IMR-90 (cell line): ENCODE measurements around the gene PYCARD. TPM values are rescaled to one million over a fixed set of nuclear protein-coding genes. Genes with fewer than 3 reads are reported as not detected.

Experiments
- ATAC-seq: fragments of 200-7000 bp; cut with Tn5 transposase; 2 replicates; pipeline ENCODE4 v1.9.1; 2020; ENCODE audit warnings: low read depth, mild to moderate bottlenecking, moderate library complexity
- BruUV-seq: library from RNA; stranded (reverse); fragments of 400-500 nt; replicated peaks from 2 replicates; lab custom pipeline; 2021; lab: Mats Ljungman, UMichigan
- CTCF ChIA-PET: fragments of 300-600 bp; formaldehyde crosslinking; extraction: SDS; loops from one replicate; lab custom pipeline; 2021; ENCODE audit warnings: antibody characterized with exemption; lab: Yijun Ruan, JAX
- POLR2A ChIA-PET: fragments of 300-600 bp; sonication (Branson Sonifier 250); formaldehyde crosslinking; loops from one replicate; lab custom pipeline; 2022; ENCODE audit warnings: antibody characterized with exemption; ENCODE audit not compliant: unreplicated experiment; lab: Charles Lee
- DNase-seq: peaks from one replicate; pipeline ENCODE4 v3.0.0; 2013
- H2AFZ ChIP-seq: replicated peaks from 2 replicates; pipeline ENCODE3; 2013; ENCODE audit warnings: low read length, mild to moderate bottlenecking; ENCODE audit not compliant: poor library complexity
- H2AK5ac ChIP-seq: 2 replicates; pipeline ENCODE4 v1.6.1; 2013; ENCODE audit warnings: low read depth, low read length, inconsistent platforms
- H2AK9ac ChIP-seq: replicated peaks from 2 replicates; pipeline ENCODE3; 2013; ENCODE audit warnings: mild to moderate bottlenecking, low read depth, low read length, moderate library complexity; ENCODE audit not compliant: poor library complexity
- H2BK120ac ChIP-seq: 2 replicates; pipeline ENCODE4 v1.6.1; 2013; ENCODE audit warnings: low read depth, low read length, inconsistent platforms
- H2BK15ac ChIP-seq: 3 replicates; pipeline ENCODE4 v1.6.1; 2013; ENCODE audit warnings: low read depth, low read length, inconsistent platforms
- H2BK20ac ChIP-seq: 2 replicates; pipeline ENCODE4 v1.6.1; 2013; ENCODE audit warnings: low read depth, mild to moderate bottlenecking, inconsistent platforms, low read length, moderate library complexity
- H2BK5ac ChIP-seq: 2 replicates; pipeline ENCODE4 v1.6.1; 2013; ENCODE audit warnings: mild to moderate bottlenecking, low read depth, low read length, inconsistent platforms; ENCODE audit not compliant: poor library complexity, severe bottlenecking
- H3K14ac ChIP-seq: replicated peaks from 2 replicates; pipeline ENCODE4 v1.6.1; 2013; ENCODE audit warnings: low read depth, low read length, inconsistent platforms
- H3K18ac ChIP-seq: 2 replicates; pipeline ENCODE4 v1.6.1; 2013; ENCODE audit warnings: low read depth, low read length, control low read depth
- H3K23ac ChIP-seq: 2 replicates; pipeline ENCODE4 v1.6.1; 2013; ENCODE audit warnings: low read depth, low read length, inconsistent platforms
- H3K27ac ChIP-seq: 2 replicates; pipeline ENCODE4 v1.5.1; 2013; ENCODE audit warnings: mild to moderate bottlenecking, control low read depth, low read length; ENCODE audit not compliant: insufficient read depth
- H3K27me3 ChIP-seq: 2 replicates; pipeline ENCODE4 v1.6.1; 2013; ENCODE audit warnings: low read length; ENCODE audit not compliant: control insufficient read depth, insufficient read depth
- H3K36me3 ChIP-seq: 2 replicates; pipeline ENCODE4 v1.6.1; 2013; ENCODE audit warnings: low read length, mixed read lengths; ENCODE audit not compliant: control insufficient read depth, insufficient read depth
- H3K4ac ChIP-seq: 2 replicates; pipeline ENCODE4 v1.6.1; 2013; ENCODE audit warnings: low read depth, low read length, inconsistent platforms
- H3K4me1 ChIP-seq: 2 replicates; pipeline ENCODE4 v1.6.1; 2013; ENCODE audit warnings: low read length, mixed read lengths; ENCODE audit not compliant: control insufficient read depth, insufficient read depth
- H3K4me2 ChIP-seq: 2 replicates; pipeline ENCODE4 v1.6.1; 2013; ENCODE audit warnings: low read depth, mild to moderate bottlenecking, control low read depth, low read length, moderate library complexity
- H3K4me3 ChIP-seq: 2 replicates; pipeline ENCODE4 v1.5.1; 2013; ENCODE audit warnings: low read depth, mild to moderate bottlenecking, control low read depth, low read length, moderate library complexity; ENCODE audit not compliant: insufficient read depth
- H3K56ac ChIP-seq: 2 replicates; pipeline ENCODE4 v1.6.1; 2013; ENCODE audit warnings: low read length, inconsistent platforms; ENCODE audit not compliant: insufficient read depth; ENCODE audit errors: extremely low read depth
- H3K79me1 ChIP-seq, 2 experiments: 2 replicates each; pipeline ENCODE4 v1.6.1; 2013; ENCODE audit warnings: low read length in 2 of 2, inconsistent platforms in 1 of 2, low read depth in 1 of 2
- H3K9ac ChIP-seq: 2 replicates; pipeline ENCODE4 v1.6.1; 2013; ENCODE audit warnings: low read depth, low read length, control low read depth
- H3K9me1 ChIP-seq: 2 replicates; pipeline ENCODE4 v1.6.1; 2013; ENCODE audit warnings: low read length, inconsistent platforms; ENCODE audit not compliant: insufficient read depth
- H3K9me3 ChIP-seq: 2 replicates; pipeline ENCODE4 v1.6.1; 2013; ENCODE audit warnings: low read length; ENCODE audit not compliant: control insufficient read depth, insufficient read depth
- H4K20me1 ChIP-seq: 2 replicates; pipeline ENCODE4 v1.6.1; 2013; ENCODE audit warnings: low read length, inconsistent platforms; ENCODE audit not compliant: insufficient read depth
- H4K5ac ChIP-seq: 2 replicates; pipeline ENCODE4 v1.6.1; 2013; ENCODE audit warnings: mild to moderate bottlenecking, low read depth, low read length, control low read depth
- H4K8ac ChIP-seq, 2 experiments: 2 replicates each; pipeline ENCODE4 v1.6.1; 2013; ENCODE audit warnings: low read depth in 2 of 2, low read length in 2 of 2, control low read depth in 1 of 2, inconsistent platforms in 1 of 2
- H4K91ac ChIP-seq: 2 replicates; pipeline ENCODE4 v1.6.1; 2013; ENCODE audit warnings: low read depth, low read length, inconsistent platforms; ENCODE audit not compliant: insufficient read depth
- BHLHE40 ChIP-seq: fragments of 150-350 bp; IDR thresholded peaks from 2 replicates; pipeline ENCODE4 v1.6.1; 2016; ENCODE audit warnings: mild to moderate bottlenecking, low read depth, low read length
- CEBPB ChIP-seq: IDR thresholded peaks from 2 replicates; pipeline ENCODE4 v1.6.1; 2012; ENCODE audit warnings: low read depth, low read length, improper control_type of control experiment
- CHD1 ChIP-seq: IDR thresholded peaks from 2 replicates; pipeline ENCODE4 v1.6.1; 2012; ENCODE audit warnings: low read depth, low read length, improper control_type of control experiment
- FOS ChIP-seq: fragments of 150-350 bp; IDR thresholded peaks from 2 replicates; pipeline ENCODE4 v1.6.1; 2016; ENCODE audit warnings: low read depth, low read length
- MAFK ChIP-seq: IDR thresholded peaks from 2 replicates; pipeline ENCODE4 v1.6.1; 2012; ENCODE audit warnings: low read depth, low read length, improper control_type of control experiment
- MAZ ChIP-seq: IDR thresholded peaks from 2 replicates; pipeline ENCODE4 v1.6.1; 2012; ENCODE audit warnings: low read depth, mild to moderate bottlenecking, low read length, improper control_type of control experiment, moderate library complexity, borderline replicate concordance
- MXI1 ChIP-seq: IDR thresholded peaks from 2 replicates; pipeline ENCODE4 v1.6.1; 2012; ENCODE audit warnings: low read depth, mild to moderate bottlenecking, low read length, moderate library complexity, borderline replicate concordance
- NFE2L2 ChIP-seq: fragments of 150-350 bp; IDR thresholded peaks from 2 replicates; pipeline ENCODE4 v1.6.1; 2016; ENCODE audit warnings: low read depth, mild to moderate bottlenecking, low read length
- POLR2A ChIP-seq: IDR thresholded peaks from 2 replicates; pipeline ENCODE4 v1.6.1; 2012; ENCODE audit warnings: mild to moderate bottlenecking, low read depth, low read length
- RAD21 ChIP-seq: IDR thresholded peaks from 2 replicates; pipeline ENCODE4 v1.6.1; 2012; ENCODE audit warnings: low read length, improper control_type of control experiment
- RCOR1 ChIP-seq: IDR thresholded peaks from 2 replicates; pipeline ENCODE4 v1.6.1; 2012; ENCODE audit warnings: mild to moderate bottlenecking, low read length, improper control_type of control experiment; ENCODE audit not compliant: insufficient replicate concordance
- RFX5 ChIP-seq: IDR thresholded peaks from 2 replicates; pipeline ENCODE4 v1.8.0; 2012; ENCODE audit warnings: low read depth, mild to moderate bottlenecking, low read length, moderate library complexity
- SMC3 ChIP-seq: fragments of 150-350 bp; IDR thresholded peaks from 2 replicates; pipeline ENCODE4 v1.6.1; 2016; ENCODE audit warnings: low read depth, mild to moderate bottlenecking, antibody characterized with exemption, low read length, moderate library complexity
- WGBS, 2 experiments: methylation state at CpG; one replicate each; pipeline versions ENCODE4 v1.1.5 to v1.1.7; 2013; ENCODE audit warnings: missing lambda C conversion rate in 2 of 2; ENCODE audit not compliant: insufficient read length in 1 of 2; ENCODE audit errors: extremely low coverage in 2 of 2; 5-methylcytosine and 5-hydroxymethylcytosine counted together
- dilution Hi-C: fragments of 300-500 bp; cut with HindIII; formaldehyde crosslinking; loops from one replicate; pipeline ENCODE4 v1.14.3; 2018; ENCODE audit warnings: low sequenced_read_pairs; ENCODE audit not compliant: unreplicated experiment
- in situ Hi-C: fragments of 300-500 bp; cut with MboI; formaldehyde crosslinking; loops from 3 replicates; pipeline ENCODE4 v1.14.3; 2019; ENCODE audit warnings: low sequenced_read_pairs, inconsistent platforms, mixed read lengths
- intact Hi-C: fragments of 100-400 bp; cut with micrococcal nuclease; formaldehyde crosslinking; loops from 2 replicates; pipeline ENCODE4 v1.10.0; 2022
- polyA plus RNA-seq, 3 experiments: library from polyadenylated mRNA; depleted of rRNA; stranded (reverse); fragments of >200 nt; gene quantifications; 2 replicates each; pipeline ENCODE4 v1.2.3, GENCODE V29; 2012; ENCODE audit warnings: low replicate concordance in 1 of 3
- total RNA-seq: library from RNA; depleted of rRNA; stranded (reverse); fragments of >200 nt; gene quantifications from 2 replicates; pipeline ENCODE4 v1.2.3, GENCODE V29; 2012
- TF ChIP-seq, protein P1 (sequence below): fragments of 150-350 bp; IDR thresholded peaks from 2 replicates; pipeline ENCODE4 v1.6.1; 2016; ENCODE audit warnings: low read depth, mild to moderate bottlenecking, low read length, moderate library complexity, borderline replicate concordance
- TF ChIP-seq, protein P2 (sequence below): fragments of 150-350 bp; IDR thresholded peaks from 2 replicates; pipeline ENCODE4 v1.6.1; 2017; ENCODE audit warnings: mild to moderate bottlenecking, antibody characterized with exemption, low read length, low read depth
- TF ChIP-seq, protein P3 (sequence below): conservative IDR thresholded peaks from 2 replicates; pipeline ENCODE4 v1.5.1; 2012; ENCODE audit warnings: mild to moderate bottlenecking, low read depth, low read length, improper control_type of control experiment

The PYCARD gene
- total and polyA plus RNA-seq, 2 of the 4 experiments (the other 2 are of a cell fraction): 10.2 to 20.5 TPM

DNA sequence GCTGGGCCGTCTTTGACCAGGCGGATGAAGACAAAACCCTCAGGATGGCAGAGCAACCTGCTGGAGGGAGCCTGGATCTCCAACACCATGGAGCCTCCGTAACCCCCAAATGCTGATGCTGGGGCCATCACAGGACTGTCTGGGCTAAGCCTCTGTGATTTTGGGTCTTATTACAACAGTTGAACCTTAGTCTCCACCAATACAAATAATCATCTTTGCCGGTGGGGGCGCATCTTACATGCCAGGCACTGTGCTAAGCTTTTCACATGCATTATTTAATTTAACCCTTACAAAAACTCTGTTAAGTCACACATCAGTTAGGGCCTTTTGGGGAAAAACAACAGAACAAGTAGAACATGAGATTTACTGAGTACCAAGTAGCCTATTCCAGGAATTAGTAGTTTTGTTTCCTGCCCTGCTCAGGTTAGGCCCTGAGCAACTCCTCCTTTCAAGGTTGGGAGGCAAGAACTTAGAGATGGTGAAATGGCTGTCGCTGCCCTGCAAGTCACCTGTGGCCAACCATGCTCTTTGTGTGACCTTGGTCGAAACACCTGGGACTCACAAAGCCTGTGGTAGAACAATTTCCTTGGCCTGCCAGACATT lies 48.3 kb upstream of the PYCARD start:
- H4K8ac ChIP-seq: no peak overlapping the region
- H3K14ac ChIP-seq: no peak overlapping the region
- ChIA-PET POLR2A (no interaction called here), CTCF (no interaction called here)
- no peak overlapping the region for H2BK20ac ChIP-seq
- H3K27ac ChIP-seq: no peak overlapping the region
- no peaks in the 10 kb centered on the region for H4K20me1 ChIP-seq
- in situ Hi-C loops: no loop called here
- no TSS peak for BruUV-seq
- no peak overlapping the region for H2AFZ ChIP-seq
- H2AK5ac ChIP-seq: no peak overlapping the region
- H2AK9ac ChIP-seq: no peak overlapping the region
- H3K56ac ChIP-seq: no peak overlapping the region
- peaks cover 2% of the 10 kb centered on the region; the same call in 1 of the 2 replicates for H3K27me3 ChIP-seq
- H4K91ac ChIP-seq: no peak overlapping the region
- TF ChIP-seq, protein P1, sequence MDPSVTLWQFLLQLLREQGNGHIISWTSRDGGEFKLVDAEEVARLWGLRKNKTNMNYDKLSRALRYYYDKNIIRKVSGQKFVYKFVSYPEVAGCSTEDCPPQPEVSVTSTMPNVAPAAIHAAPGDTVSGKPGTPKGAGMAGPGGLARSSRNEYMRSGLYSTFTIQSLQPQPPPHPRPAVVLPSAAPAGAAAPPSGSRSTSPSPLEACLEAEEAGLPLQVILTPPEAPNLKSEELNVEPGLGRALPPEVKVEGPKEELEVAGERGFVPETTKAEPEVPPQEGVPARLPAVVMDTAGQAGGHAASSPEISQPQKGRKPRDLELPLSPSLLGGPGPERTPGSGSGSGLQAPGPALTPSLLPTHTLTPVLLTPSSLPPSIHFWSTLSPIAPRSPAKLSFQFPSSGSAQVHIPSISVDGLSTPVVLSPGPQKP: no peak
- TF ChIP-seq FOS: no peak
- TF ChIP-seq BHLHE40: no peak
- TF ChIP-seq RAD21: no peak
- no peak for TF ChIP-seq RFX5
- TF ChIP-seq POLR2A: no peak
- TF ChIP-seq, protein P2, sequence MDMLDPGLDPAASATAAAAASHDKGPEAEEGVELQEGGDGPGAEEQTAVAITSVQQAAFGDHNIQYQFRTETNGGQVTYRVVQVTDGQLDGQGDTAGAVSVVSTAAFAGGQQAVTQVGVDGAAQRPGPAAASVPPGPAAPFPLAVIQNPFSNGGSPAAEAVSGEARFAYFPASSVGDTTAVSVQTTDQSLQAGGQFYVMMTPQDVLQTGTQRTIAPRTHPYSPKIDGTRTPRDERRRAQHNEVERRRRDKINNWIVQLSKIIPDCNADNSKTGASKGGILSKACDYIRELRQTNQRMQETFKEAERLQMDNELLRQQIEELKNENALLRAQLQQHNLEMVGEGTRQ: no peak
- TF ChIP-seq SMC3: no peak
- TF ChIP-seq NFE2L2: no peak
- TF ChIP-seq, protein P3, sequence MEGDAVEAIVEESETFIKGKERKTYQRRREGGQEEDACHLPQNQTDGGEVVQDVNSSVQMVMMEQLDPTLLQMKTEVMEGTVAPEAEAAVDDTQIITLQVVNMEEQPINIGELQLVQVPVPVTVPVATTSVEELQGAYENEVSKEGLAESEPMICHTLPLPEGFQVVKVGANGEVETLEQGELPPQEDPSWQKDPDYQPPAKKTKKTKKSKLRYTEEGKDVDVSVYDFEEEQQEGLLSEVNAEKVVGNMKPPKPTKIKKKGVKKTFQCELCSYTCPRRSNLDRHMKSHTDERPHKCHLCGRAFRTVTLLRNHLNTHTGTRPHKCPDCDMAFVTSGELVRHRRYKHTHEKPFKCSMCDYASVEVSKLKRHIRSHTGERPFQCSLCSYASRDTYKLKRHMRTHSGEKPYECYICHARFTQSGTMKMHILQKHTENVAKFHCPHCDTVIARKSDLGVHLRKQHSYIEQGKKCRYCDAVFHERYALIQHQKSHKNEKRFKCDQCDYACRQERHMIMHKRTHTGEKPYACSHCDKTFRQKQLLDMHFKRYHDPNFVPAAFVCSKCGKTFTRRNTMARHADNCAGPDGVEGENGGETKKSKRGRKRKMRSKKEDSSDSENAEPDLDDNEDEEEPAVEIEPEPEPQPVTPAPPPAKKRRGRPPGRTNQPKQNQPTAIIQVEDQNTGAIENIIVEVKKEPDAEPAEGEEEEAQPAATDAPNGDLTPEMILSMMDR: no peak
- no peak for TF ChIP-seq MXI1
- TF ChIP-seq CHD1: no peak
- TF ChIP-seq MAFK: no peak
- no peak for TF ChIP-seq MAZ
- TF ChIP-seq CEBPB: no peak
- TF ChIP-seq RCOR1: no peak
- no peaks in the 10 kb centered on the region; the same call in 1 of the 2 replicates for H3K9me1 ChIP-seq
- H3K23ac ChIP-seq: no peak overlapping the region
- no peak overlapping the region for H3K4me3 ChIP-seq
- H3K36me3 ChIP-seq: no peaks in the 10 kb centered on the region
- dilution Hi-C loops: no loop called here
- WGBS, 2 experiments: 80% methylated on average over 1 of the region's 7 CpGs; no CpG with 5 or more reads in 1 of the 2 experiments
- ATAC-seq (no peak), DNase-seq (no peak)
- no peaks in the 10 kb centered on the region for H3K79me1 ChIP-seq
- no peaks in the 10 kb centered on the region for H3K9me3 ChIP-seq
- H3K4me1 ChIP-seq: no peaks in the 10 kb centered on the region
- no peak overlapping the region for H2BK120ac ChIP-seq
- no peak overlapping the region for H2BK5ac ChIP-seq
- no peak overlapping the region for H3K4ac ChIP-seq
- no peak overlapping the region for H3K18ac ChIP-seq
- intact Hi-C loops: no loop called here
- no peak overlapping the region for H3K9ac ChIP-seq
- no peak overlapping the region for H2BK15ac ChIP-seq
- no peak overlapping the region for H3K4me2 ChIP-seq
- no peak overlapping the region for H4K5ac ChIP-seq
